ENCODE measurements around the gene SIRT4.
A peak's percentile ranks its signal among the peaks of the same experiment; 100 is the strongest.
"Not testable (repeated sequence)": the region's sequence is repeated elsewhere in the genome, so short reads cannot be mapped to it uniquely, and the experiment has no call there.

The SIRT4 gene

GRCh38 chr12:120335447-120335846 is 33.3 kb downstream of the SIRT4 start:
- DNase-seq (ENCODE audit: low read depth in 2 of 2) = peak in 1 of 2 donors; percentile 5

GRCh38 chr12:120336392-120336791 is 34.3 kb downstream of the SIRT4 start:
- DNase-seq (ENCODE audit: low read depth in 2 of 2) = not testable (repeated sequence)

DNA sequence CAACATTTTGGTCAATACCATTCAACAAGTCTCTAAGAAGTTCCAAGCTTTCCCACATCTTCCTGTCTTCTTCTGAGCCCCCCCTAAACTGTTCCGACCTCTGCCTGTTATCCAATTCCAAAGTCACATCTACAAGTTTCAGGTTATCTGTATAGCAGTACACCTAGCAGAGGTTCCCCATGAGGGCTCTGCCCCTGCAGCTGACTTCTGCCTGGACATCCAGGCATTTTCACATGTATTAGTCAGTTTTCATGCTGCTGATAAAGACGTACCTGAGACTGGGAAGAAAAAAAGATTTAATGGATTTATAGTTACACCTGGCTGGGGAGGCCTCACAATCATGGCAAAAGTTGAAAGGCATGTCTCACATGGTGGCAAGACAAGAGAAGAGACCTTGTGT is 35.6 kb downstream of the SIRT4 start:
- no peak for DNase-seq (ENCODE audit: low read depth in 2 of 2)

- DNase-seq (ENCODE audit: low read depth in 2 of 2) = no peak
Observed at GRCh38 chr12:120339256-120339655, 37.1 kb downstream of the SIRT4 start.

- no peak for DNase-seq (ENCODE audit: low read depth in 2 of 2)
Observed at GRCh38 chr12:120342175-120343038, 40.3 kb downstream of the SIRT4 start.

DNA sequence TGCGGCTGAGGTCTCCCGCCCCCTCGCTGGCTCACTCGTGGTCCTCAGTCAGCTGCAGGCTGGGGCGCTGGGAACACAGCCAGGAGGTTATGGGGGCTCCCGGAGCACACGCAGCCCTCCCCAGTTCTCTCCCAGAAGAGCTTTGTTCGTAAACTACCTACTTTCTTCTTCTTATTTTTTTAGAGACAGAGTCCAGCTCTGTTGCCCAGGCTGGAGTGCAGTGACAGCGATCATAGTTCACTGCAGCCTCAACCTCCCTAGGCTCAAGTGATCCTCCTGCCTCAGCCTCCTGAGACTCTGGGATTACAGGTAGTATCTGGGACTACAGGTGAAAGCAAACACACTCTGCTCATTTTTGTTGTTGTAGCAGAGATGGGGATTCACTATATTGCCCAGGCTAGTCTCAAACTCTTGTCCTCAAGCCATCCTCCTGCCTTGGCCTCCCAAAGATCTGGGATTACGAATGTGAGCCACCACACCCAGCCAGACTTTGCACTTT is 41.0 kb downstream of the SIRT4 start:
- DNase-seq (ENCODE audit: low read depth in 2 of 2) = no peak

GRCh38 chr12:120343692-120344091 is 41.6 kb downstream of the SIRT4 start:
- DNase-seq (ENCODE audit: low read depth in 2 of 2) = no peak

DNA sequence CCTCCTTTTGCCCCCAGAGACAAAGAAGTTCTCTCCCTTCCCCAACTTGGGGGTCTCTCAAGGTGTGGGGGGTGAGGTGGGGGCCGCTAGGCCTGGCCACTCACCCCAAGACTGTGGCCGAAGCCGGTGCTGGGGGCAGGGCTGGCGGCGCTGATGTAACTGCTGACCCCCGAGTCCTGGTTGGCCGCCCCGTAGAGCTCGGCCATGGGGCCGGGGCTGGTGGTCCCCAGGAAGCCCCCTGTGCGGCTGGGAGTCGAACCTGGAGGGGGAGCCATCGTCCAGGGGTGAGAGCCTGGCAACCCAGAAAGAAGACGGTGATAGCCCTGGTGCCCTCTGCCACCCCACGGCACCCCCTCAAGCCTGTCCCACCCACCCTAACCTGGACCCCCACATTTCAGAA is 43.9 kb downstream of the SIRT4 start:
- DNase-seq (ENCODE audit: low read depth in 2 of 2) = no peak

- DNase-seq (ENCODE audit: low read depth in 2 of 2) = no peak
Observed at GRCh38 chr12:120346681-120347080, 44.6 kb downstream of the SIRT4 start.

- DNase-seq (ENCODE audit: low read depth in 2 of 2) = no peak
Observed at GRCh38 chr12:120347766-120348165, 45.6 kb downstream of the SIRT4 start.

DNA sequence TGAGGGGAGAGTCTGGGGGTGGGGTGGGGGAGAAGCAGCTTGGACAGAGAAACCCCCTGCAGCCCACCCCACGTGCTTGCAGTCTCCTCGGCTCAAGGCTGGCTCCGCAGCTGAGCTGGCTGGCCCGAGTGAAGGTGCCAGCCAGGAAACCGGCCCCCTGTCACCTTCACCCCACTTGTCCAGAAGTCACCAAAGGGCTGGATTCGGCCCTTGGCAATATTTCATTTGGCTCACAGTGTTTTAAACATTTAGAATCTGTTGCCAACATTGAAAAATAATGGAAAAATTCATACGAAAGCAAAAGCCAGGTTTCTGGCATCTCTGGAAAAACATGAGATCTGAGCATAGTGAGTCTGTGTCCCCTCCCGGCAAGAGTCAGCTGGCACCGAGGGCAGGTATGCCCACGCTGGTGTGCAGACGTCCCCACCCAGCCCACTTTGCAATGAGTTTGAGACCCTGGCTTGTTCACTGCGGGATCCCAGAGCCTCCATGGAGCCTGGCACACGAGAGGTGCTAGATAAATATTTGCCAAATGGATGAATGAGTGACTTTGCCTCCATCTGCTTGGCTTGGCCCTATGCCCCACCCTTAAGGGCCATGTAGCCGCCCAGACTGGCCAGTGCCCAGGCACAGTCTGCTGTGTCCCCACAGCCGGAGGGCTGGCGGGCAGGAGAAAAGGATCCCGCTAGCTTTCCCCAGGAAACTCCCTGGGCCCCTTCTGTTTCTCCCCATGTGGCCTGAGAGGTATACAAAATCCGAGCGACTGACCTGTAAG is 48.6 kb downstream of the SIRT4 start:
- DNase-seq (ENCODE audit: low read depth in 2 of 2) = no peak

DNA sequence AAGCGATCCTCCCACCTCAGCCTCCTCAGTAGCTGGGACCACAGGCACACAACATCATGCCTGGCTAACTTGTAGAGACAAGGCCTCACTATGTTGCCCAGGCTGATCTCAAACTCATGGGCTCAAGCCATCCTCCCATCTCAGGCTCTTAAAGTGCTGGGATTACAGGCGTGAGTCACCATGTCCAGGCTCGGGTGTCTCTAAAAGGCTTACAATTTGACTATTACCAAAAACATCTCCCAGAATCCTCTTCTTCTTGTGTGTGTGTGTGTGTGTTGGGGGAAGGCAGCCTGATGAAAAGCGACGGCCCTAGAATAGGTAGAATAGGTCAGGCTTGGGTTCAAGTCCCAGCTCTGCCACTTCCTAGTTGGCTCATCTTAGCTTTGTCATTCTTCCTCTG is 50.0 kb downstream of the SIRT4 start:
- no peak for DNase-seq (ENCODE audit: low read depth in 2 of 2)

DNA sequence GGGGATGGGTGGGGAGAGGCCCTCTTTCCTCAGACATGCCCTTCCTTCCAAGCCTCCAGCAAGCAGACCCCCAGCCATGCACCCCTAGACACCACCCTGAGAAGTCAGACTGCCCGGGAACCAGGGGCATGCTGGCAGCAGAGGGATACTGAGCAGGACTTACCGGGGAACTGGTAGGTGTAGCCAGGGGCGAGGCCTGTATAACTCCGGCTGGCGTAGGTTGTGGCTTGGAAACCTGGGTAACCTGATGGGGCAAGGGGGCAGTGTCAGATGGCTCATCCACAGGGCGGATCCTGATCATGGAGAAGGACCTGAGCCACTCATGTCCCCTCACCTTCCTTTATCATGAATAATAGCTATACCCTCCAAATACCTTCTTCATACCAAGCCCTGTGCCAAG is 51.0 kb downstream of the SIRT4 start:
- no peak for DNase-seq (ENCODE audit: low read depth in 2 of 2)

DNA sequence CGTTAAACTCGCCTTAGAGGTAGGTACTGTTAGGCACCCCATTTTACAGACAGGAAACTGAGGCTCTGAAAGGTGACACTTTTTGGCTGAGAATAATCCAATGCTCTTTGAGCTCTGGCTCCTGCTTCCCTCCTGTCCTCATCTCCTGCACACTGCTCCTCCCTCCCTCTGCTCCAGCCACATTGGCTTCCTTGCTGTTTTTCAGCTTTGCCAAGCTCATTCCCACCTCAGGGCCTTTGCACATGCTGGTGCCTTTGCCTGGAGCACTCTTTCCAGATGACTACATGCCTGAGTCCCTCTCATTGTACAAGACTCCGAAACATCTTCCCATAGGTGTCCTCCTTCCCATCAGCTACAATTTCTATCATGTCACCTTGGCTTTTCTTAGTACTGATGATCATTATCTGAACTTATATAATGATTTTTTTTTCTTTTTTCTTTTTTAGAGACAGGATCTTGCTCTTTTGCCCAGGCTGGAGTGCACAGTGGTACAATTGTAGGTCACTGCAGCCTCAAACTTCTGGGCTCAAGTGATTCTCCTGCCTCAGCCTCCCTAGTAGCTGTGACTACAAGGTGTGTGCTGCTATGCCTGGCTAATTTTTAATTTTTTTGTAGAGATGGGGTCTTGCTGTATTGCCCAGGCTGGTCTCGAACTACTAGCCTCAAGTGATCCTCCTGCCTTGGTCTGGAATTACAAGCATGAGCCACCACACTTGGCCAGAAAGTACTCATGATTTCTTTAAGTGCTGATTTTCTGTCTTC is 51.6 kb downstream of the SIRT4 start:
- DNase-seq (ENCODE audit: low read depth in 2 of 2) = no peak

GRCh38 chr12:120356567-120357030 is 54.5 kb downstream of the SIRT4 start:
- DNase-seq (ENCODE audit: low read depth in 2 of 2) = peak; percentile 70

GRCh38 chr12:120357104-120357503 is 55.0 kb downstream of the SIRT4 start:
- no peak for DNase-seq (ENCODE audit: low read depth in 2 of 2)

- no peak for DNase-seq (ENCODE audit: low read depth in 2 of 2)
Observed at GRCh38 chr12:120358412-120359100, 56.4 kb downstream of the SIRT4 start.

DNA sequence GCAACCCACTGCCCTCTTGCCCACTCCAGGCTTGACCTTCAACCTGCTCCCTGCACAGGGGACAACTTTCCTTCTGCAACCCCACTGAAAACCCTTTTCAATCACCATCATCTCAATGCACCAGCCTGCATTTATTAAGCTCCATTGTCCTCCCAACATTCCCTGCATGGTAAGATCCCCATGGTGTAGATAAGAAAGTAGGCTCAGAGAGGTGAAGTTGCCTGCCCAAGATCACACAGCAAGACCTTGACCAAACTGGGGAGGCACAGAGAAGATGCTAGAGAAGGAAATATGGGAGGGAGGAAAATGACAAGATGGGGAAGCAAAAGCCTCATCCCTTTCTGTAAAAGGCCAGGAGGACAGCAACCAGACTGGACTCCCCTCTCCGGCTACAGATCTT is 57.0 kb downstream of the SIRT4 start:
- no peak for DNase-seq (ENCODE audit: low read depth in 2 of 2)

- no peak for DNase-seq (ENCODE audit: low read depth in 2 of 2)
Observed at GRCh38 chr12:120361506-120362208, 59.5 kb downstream of the SIRT4 start.

All from stimulated activated CD4-positive, alpha-beta T cell treated with anti-CD3 and anti-CD28 coated beads, Interleukin-1b, Interleukin-23, amount 100 ng/mL, for 4 hours (primary cell).